Chondrocyte (in vitro differentiated cells): Measurements from ENCODE around the gene OR9G4. TPM values are rescaled to one million over a fixed set of nuclear protein-coding genes. Genes with fewer than 3 reads are reported as not detected.

ENCODE experiments used
- DNase-seq: peaks from one replicate; pipeline ENCODE4 v3.0.0; 2021; ENCODE audit warnings: mixed read lengths, low spot score
- H3K27ac Mint-ChIP-seq: one replicate; pipeline ENCODE4 v1.8.0; 2021; ENCODE audit warnings: mild to moderate bottlenecking, moderate library complexity, mixed read lengths; ENCODE audit not compliant: unreplicated experiment
- H3K27me3 Mint-ChIP-seq: 2 replicates; pipeline ENCODE4 v1.8.0; 2021; ENCODE audit warnings: low read depth, mixed read lengths
- H3K36me3 Mint-ChIP-seq: 2 replicates; pipeline ENCODE4 v1.8.0; 2021; ENCODE audit warnings: low read depth, mixed read lengths
- H3K4me1 Mint-ChIP-seq: 2 replicates; pipeline ENCODE4 v1.8.0; 2021; ENCODE audit warnings: low read depth, mild to moderate bottlenecking, mixed read lengths
- H3K4me3 Mint-ChIP-seq: one replicate; pipeline ENCODE4 v1.8.0; 2021; ENCODE audit warnings: mild to moderate bottlenecking, moderate library complexity, mixed read lengths; ENCODE audit not compliant: unreplicated experiment
- H3K9me3 Mint-ChIP-seq: 2 replicates; pipeline ENCODE4 v1.8.0; 2021; ENCODE audit warnings: low read depth, mixed read lengths
- microRNA-seq: library from miRNA; unstranded; fragments of <30 nt; microRNA quantifications from one replicate; pipeline ENCODE4 v1.2.0, GENCODE V29; 2020; ENCODE audit warnings: borderline number of aligned reads
- total RNA-seq: library from RNA; stranded (reverse); gene quantifications from 3 replicates; pipeline ENCODE4 v1.2.1, GENCODE V29; 2021
- TF ChIP-seq, protein P1 (sequence below): fragments of 200-600 bp; sonication (generic); IDR thresholded peaks from 2 replicates; pipeline ENCODE4 v1.5.0; 2021; ENCODE audit warnings: antibody characterized with exemption, mild to moderate bottlenecking, moderate library complexity

The OR9G4 gene
- total RNA-seq, 1 donor from 2014 or later, result not detected

DNA sequence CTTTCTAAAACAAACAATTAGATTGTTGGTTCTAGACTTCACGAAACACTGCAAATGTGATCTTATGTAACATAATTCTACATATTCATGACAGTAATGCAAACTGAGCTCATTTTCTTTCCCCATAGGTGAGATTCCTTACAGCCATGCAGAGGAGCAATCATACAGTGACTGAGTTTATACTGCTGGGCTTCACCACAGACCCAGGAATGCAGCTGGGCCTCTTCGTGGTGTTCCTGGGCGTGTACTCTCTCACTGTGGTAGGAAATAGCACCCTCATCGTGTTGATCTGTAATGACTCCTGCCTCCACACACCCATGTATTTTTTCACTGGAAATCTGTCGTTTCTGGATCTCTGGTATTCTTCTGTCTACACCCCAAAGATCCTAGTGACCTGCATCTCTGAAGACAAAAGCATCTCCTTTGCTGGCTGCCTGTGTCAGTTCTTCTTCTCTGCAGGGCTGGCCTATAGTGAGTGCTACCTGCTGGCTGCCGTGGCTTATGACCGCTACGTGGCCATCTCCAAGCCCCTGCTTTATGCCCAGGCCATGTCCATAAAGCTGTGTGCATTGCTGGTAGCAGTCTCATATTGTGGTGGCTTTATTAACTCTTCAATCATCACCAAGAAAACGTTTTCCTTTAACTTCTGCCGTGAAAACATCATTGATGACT lies 48.1 kb downstream of the OR9G4 start:
- H3K4me3 Mint-ChIP-seq, result no peak overlapping the region
- peaks cover 3% of the 10 kb centered on the region for H3K27me3 Mint-ChIP-seq
- no peaks in the 10 kb centered on the region for H3K36me3 Mint-ChIP-seq
- DNase-seq, result no peak
- no peaks in the 10 kb centered on the region for H3K9me3 Mint-ChIP-seq
- H3K27ac Mint-ChIP-seq, result no peak overlapping the region
- H3K4me1 Mint-ChIP-seq, result no peaks in the 10 kb centered on the region
- TF ChIP-seq, protein P1, sequence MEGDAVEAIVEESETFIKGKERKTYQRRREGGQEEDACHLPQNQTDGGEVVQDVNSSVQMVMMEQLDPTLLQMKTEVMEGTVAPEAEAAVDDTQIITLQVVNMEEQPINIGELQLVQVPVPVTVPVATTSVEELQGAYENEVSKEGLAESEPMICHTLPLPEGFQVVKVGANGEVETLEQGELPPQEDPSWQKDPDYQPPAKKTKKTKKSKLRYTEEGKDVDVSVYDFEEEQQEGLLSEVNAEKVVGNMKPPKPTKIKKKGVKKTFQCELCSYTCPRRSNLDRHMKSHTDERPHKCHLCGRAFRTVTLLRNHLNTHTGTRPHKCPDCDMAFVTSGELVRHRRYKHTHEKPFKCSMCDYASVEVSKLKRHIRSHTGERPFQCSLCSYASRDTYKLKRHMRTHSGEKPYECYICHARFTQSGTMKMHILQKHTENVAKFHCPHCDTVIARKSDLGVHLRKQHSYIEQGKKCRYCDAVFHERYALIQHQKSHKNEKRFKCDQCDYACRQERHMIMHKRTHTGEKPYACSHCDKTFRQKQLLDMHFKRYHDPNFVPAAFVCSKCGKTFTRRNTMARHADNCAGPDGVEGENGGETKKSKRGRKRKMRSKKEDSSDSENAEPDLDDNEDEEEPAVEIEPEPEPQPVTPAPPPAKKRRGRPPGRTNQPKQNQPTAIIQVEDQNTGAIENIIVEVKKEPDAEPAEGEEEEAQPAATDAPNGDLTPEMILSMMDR, result no peak

DNA sequence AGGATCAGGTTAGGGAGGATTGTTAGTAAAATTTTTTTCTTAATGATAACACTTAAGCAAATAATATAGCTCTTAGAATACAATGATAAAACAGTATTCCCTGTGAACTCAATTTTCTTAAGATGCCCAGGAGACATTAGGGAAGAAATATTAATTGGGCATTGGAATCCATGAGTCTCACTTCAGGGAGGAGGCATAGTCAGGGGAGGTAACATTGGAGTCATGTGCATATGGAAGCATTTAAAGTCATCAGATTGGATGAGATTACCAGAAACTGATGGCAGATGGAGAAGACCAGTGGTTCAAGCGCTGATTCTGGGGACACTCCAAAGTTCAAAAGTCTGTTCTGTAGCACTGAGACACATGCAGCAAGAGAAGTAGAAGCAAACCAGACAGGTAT lies 49.7 kb downstream of the OR9G4 start, which contains the start of gene OR9G1:
OR9G1 (plus strand) TSS at position 301 of the 400 bp plus-strand sequence. CDS start 1,293 bp downstream, outside the sequence.
- Mint-ChIP-seq H3K4me3 (no peak within 1 kb of the TSS), H3K4me1 (no peaks in the 10 kb centered on the region), H3K27ac (no peak within 1 kb of the TSS), H3K27me3 (peaks cover 3% of the 10 kb centered on the region), H3K36me3 (no peaks in the 10 kb centered on the region), H3K9me3 (no peaks in the 10 kb centered on the region)
- TF ChIP-seq, protein P1, result no peak
- DNase-seq, result no peak

DNA sequence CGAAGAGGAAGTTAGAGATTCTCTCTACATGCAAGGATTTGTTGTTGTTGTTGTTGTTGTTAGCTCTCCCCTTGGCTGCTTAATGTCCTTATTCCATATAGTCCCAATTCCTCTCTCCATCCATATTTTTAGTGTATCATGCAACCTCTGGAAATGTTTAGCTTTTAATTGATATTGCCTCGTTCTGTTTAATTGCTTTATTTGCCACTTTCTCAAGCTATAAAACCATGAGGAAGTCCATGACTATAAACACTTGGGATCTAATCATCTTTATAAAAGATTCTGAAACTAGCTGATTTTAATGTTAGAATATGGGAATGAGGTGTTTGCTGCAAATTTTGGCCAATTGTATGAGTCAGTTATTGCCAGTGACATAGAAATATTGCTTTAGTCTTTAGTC lies 55.1 kb downstream of the OR9G4 start:
- Mint-ChIP-seq H3K4me1 (no peaks in the 10 kb centered on the region), H3K36me3 (no peaks in the 10 kb centered on the region), H3K27ac (no peak overlapping the region), H3K9me3 (no peaks in the 10 kb centered on the region), H3K27me3 (peaks cover 3% of the 10 kb centered on the region), H3K4me3 (no peak overlapping the region)
- TF ChIP-seq, protein P1, result no peak
- no peak for DNase-seq

Small RNA genes lying within 50 kb of the gene (microRNA-seq; reads per million reads assigned to microRNA genes)
- gene MIR6128, result not detected

Other genes with a start within 250 kb of the OR9G4 start
- gene OR5M11, start 205.4 kb downstream of the OR9G4 start, total RNA-seq, result not detected in 3 replicates
- gene OR5M10, start 171.0 kb downstream of the OR9G4 start, total RNA-seq, result not detected in 3 replicates
- not detected in 3 replicates for gene OR5M1, start 133.8 kb downstream of the OR9G4 start, total RNA-seq
- gene OR5AP2, start 106.3 kb downstream of the OR9G4 start, total RNA-seq, result not detected in 3 replicates
- gene OR5AR1, start 85.0 kb downstream of the OR9G4 start, total RNA-seq, result not detected in 3 replicates
- gene OR9G1, start 49.6 kb downstream of the OR9G4 start, total RNA-seq, result not detected in 3 replicates
- not detected in 3 replicates for gene OR5AK2, start 240.2 kb upstream of the OR9G4 start, total RNA-seq